ENCODE data around the gene CMBL. TPM values are rescaled to one million over a fixed set of nuclear protein-coding genes. Genes with fewer than 3 reads are reported as not detected.

The CMBL gene
- total RNA-seq, 1 donor from 2014 or later: 24.8 TPM

GRCh38 chr5:10339958-10340357, 32.3 kb upstream of the CMBL start:
- Mint-ChIP-seq H3K27ac (no peak overlapping the region), H3K4me3 (no peak overlapping the region), H3K4me1 (no peaks in the 10 kb centered on the region), H3K36me3 (no peaks in the 10 kb centered on the region), H3K9me3 (no peaks in the 10 kb centered on the region), H3K27me3 (ENCODE audit: low read depth) (peaks cover 10% of the 10 kb centered on the region)
- TF ChIP-seq, protein P1, sequence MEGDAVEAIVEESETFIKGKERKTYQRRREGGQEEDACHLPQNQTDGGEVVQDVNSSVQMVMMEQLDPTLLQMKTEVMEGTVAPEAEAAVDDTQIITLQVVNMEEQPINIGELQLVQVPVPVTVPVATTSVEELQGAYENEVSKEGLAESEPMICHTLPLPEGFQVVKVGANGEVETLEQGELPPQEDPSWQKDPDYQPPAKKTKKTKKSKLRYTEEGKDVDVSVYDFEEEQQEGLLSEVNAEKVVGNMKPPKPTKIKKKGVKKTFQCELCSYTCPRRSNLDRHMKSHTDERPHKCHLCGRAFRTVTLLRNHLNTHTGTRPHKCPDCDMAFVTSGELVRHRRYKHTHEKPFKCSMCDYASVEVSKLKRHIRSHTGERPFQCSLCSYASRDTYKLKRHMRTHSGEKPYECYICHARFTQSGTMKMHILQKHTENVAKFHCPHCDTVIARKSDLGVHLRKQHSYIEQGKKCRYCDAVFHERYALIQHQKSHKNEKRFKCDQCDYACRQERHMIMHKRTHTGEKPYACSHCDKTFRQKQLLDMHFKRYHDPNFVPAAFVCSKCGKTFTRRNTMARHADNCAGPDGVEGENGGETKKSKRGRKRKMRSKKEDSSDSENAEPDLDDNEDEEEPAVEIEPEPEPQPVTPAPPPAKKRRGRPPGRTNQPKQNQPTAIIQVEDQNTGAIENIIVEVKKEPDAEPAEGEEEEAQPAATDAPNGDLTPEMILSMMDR (IDR thresholded peaks at IDR 0.05; ENCODE audit: unreplicated experiment): no peak
- no peak for DNase-seq (ENCODE audit: low spot score in 2 of 2, unreplicated experiment in 2 of 2)

DNA sequence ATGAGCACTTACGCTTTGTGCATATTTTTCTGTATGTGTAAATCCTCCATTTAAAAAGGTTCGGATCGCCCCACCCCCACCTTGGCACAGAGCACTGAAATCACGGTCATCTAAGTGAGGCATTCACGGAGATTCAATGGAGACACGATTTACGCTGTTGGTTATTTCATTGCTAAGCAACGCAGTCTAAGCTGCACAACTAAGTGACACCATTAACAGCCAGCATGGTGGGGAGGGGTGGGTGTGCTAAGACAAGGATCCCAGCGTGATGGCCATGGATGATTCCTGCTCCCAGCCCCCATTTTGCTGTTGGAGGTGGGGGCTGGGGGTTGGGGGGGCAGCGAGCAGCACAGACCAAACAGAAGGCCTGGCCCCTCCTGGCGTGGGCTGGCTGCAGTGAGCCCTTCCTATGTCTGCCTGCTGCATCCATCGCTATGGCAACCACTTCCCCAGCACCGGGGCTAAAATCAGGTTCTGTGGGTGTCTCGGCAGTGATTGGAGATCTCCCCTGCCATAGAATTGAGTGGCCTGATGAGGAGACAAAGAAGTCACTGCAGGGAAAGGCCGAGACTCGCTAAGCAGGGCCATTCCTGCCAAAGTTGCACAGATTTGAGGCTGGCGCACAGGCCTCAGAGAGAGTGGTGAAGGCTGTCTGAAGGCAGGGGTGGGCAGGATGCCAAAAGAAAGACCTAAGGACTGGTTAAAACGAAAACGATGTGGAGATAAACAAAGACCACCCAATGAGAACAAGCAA, 31.5 kb upstream of the CMBL start:
- no peak overlapping the region for H3K27ac Mint-ChIP-seq
- no peak for DNase-seq (ENCODE audit: low spot score in 2 of 2, unreplicated experiment in 2 of 2)
- H3K9me3 Mint-ChIP-seq: no peaks in the 10 kb centered on the region
- peaks cover 18% of the 10 kb centered on the region for H3K27me3 Mint-ChIP-seq (ENCODE audit: low read depth)
- TF ChIP-seq, protein P1 (IDR thresholded peaks at IDR 0.05; ENCODE audit: unreplicated experiment): no peak
- no peaks in the 10 kb centered on the region for H3K4me1 Mint-ChIP-seq
- H3K4me3 Mint-ChIP-seq: no peak overlapping the region
- H3K36me3 Mint-ChIP-seq: no peaks in the 10 kb centered on the region

GRCh38 chr5:10338686-10339057, 31.0 kb upstream of the CMBL start:
- H3K36me3 Mint-ChIP-seq: no peaks in the 10 kb centered on the region
- peaks cover 22% of the 10 kb centered on the region for H3K27me3 Mint-ChIP-seq (ENCODE audit: low read depth)
- no peaks in the 10 kb centered on the region for H3K9me3 Mint-ChIP-seq
- no peak overlapping the region for H3K27ac Mint-ChIP-seq
- H3K4me1 Mint-ChIP-seq: no peaks in the 10 kb centered on the region
- DNase-seq (ENCODE audit: low spot score in 2 of 2, unreplicated experiment in 2 of 2): no peak
- no peak overlapping the region for H3K4me3 Mint-ChIP-seq
- TF ChIP-seq, protein P1 (IDR thresholded peaks at IDR 0.05; ENCODE audit: unreplicated experiment): no peak

- H3K4me3 Mint-ChIP-seq: no peak overlapping the region
- no peaks in the 10 kb centered on the region for H3K36me3 Mint-ChIP-seq
- H3K4me1 Mint-ChIP-seq: peaks cover 5% of the 10 kb centered on the region
- TF ChIP-seq, protein P1 (IDR thresholded peaks at IDR 0.05; ENCODE audit: unreplicated experiment): no peak
- H3K27ac Mint-ChIP-seq: no peak overlapping the region
- DNase-seq (ENCODE audit: low spot score in 2 of 2, unreplicated experiment in 2 of 2): no peak
- H3K9me3 Mint-ChIP-seq: no peaks in the 10 kb centered on the region
- H3K27me3 Mint-ChIP-seq (ENCODE audit: low read depth): peaks cover 29% of the 10 kb centered on the region
Observed at GRCh38 chr5:10337986-10338385, 30.3 kb upstream of the CMBL start.

GRCh38 chr5:10337107-10337506, 29.4 kb upstream of the CMBL start:
- TF ChIP-seq, protein P1 (IDR thresholded peaks at IDR 0.05; ENCODE audit: unreplicated experiment): no peak
- Mint-ChIP-seq H3K36me3 (no peaks in the 10 kb centered on the region), H3K27ac (no peak overlapping the region), H3K4me3 (no peak overlapping the region), H3K9me3 (no peaks in the 10 kb centered on the region), H3K27me3 (ENCODE audit: low read depth) (peaks cover 38% of the 10 kb centered on the region), H3K4me1 (peaks cover 7% of the 10 kb centered on the region)
- DNase-seq (ENCODE audit: low spot score in 2 of 2, unreplicated experiment in 2 of 2): no peak

Data from mesothelial cell of epicardium (in vitro differentiated cells).